Measurements from ENCODE around the gene TTC13. TPM values are rescaled to one million over a fixed set of nuclear protein-coding genes. Genes with fewer than 3 reads are reported as not detected.

TTC13 gene
- total RNA-seq, 1 donor, result 15.1 TPM

DNA sequence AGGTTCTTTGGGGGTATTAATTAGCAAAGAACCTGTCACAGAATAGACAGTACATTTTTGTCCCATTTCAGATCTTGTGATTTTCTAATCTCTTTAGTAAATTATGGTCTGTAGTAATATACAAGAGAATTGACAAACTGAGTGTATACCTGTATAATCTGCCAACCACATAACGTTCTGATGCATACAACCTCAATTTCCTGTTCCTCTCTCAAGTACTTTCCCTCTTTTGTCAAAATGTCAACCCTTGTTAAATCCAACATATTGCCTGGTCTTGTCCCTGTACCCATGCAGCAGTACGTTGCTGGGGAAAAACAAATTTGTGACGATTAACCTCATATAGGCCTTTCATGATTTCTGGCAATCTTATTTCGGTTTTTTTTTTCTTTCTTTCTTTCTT, 1.3 kb upstream of the TTC13 start:
- no peak for DNase-seq (ENCODE audit: low read depth)
- peak overlapping the region; percentile 94 for H3K4me3 ChIP-seq (ENCODE audit: low read depth, low read length)

GRCh38 chr1:230979389-230979716, 692 bp upstream of the TTC13 start:
- TF ChIP-seq, protein P1, sequence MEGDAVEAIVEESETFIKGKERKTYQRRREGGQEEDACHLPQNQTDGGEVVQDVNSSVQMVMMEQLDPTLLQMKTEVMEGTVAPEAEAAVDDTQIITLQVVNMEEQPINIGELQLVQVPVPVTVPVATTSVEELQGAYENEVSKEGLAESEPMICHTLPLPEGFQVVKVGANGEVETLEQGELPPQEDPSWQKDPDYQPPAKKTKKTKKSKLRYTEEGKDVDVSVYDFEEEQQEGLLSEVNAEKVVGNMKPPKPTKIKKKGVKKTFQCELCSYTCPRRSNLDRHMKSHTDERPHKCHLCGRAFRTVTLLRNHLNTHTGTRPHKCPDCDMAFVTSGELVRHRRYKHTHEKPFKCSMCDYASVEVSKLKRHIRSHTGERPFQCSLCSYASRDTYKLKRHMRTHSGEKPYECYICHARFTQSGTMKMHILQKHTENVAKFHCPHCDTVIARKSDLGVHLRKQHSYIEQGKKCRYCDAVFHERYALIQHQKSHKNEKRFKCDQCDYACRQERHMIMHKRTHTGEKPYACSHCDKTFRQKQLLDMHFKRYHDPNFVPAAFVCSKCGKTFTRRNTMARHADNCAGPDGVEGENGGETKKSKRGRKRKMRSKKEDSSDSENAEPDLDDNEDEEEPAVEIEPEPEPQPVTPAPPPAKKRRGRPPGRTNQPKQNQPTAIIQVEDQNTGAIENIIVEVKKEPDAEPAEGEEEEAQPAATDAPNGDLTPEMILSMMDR (IDR thresholded peaks at IDR 0.05; ENCODE audit: insufficient read depth, low read length), result no peak
- no peak for DNase-seq (ENCODE audit: low read depth)
- peak overlapping the region; percentile 94 for H3K4me3 ChIP-seq (ENCODE audit: low read depth, low read length)

More for the DNA sequence above, 1.3 kb upstream of the TTC13 start:
- TF ChIP-seq, protein P1 (IDR thresholded peaks at IDR 0.05; ENCODE audit: insufficient read depth, low read length), result no peak

GRCh38 chr1:230977761-230978490, 735 bp downstream of the TTC13 start:
- TF ChIP-seq, protein P1 (IDR thresholded peaks at IDR 0.05; ENCODE audit: insufficient read depth, low read length), result no peak
- peak overlapping the region; percentile 94 for H3K4me3 ChIP-seq (ENCODE audit: low read depth, low read length)
- DNase-seq (ENCODE audit: low read depth), result peak; percentile 16

GRCh38 chr1:230976825-230977747, 1.6 kb downstream of the TTC13 start:
- DNase-seq (ENCODE audit: low read depth), result no peak
- TF ChIP-seq, protein P1 (IDR thresholded peaks at IDR 0.05; ENCODE audit: insufficient read depth, low read length), result no peak
- H3K4me3 ChIP-seq (ENCODE audit: low read depth, low read length), result peak overlapping the region; percentile 94

- H3K4me3 ChIP-seq (ENCODE audit: low read depth, low read length), result no peak overlapping the region
- TF ChIP-seq, protein P1 (IDR thresholded peaks at IDR 0.05; ENCODE audit: insufficient read depth, low read length), result no peak
- no peak for DNase-seq (ENCODE audit: low read depth)
These were observed 2.3 kb downstream of the TTC13 start for GRCh38 chr1:230976360-230976759.

DNA sequence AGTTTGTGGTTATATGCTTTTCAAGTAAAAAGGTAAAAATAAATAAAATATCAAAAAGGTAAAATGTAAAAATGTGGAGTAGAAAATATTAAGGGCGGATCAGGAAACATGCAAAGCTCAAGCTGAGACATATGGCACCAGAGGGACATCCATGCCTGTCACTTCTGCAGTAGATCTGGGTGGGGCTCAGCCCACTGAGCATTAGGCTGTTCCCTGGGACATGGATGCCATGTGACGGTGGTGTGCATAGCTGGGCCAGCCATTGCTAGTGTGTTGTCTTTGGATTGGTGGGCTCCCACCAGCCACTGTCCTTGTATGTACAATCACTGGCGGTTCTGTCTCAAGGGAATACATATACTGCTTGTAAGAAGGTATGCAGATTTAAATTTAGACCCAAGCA, 3.0 kb downstream of the TTC13 start:
- no peak overlapping the region for H3K4me3 ChIP-seq (ENCODE audit: low read depth, low read length)
- TF ChIP-seq, protein P1 (IDR thresholded peaks at IDR 0.05; ENCODE audit: insufficient read depth, low read length), result no peak
- no peak for DNase-seq (ENCODE audit: low read depth)
